DOHH2 (cell line): ENCODE data around the gene HOXA9.

Source experiments
- H3F3A ChIP-seq: fragments of 200-600 bp; sonication (generic), shearing (Covaris generic); 2 replicates; pipeline ENCODE4 v1.6.0; 2016; ENCODE audit warnings: antibody characterized with exemption, mild to moderate bottlenecking; ENCODE audit not compliant: control insufficient read depth, insufficient read depth
- H3K27ac ChIP-seq: fragments of 200-600 bp; sonication (generic); 2 replicates; pipeline ENCODE4 v1.5.1; 2014; ENCODE audit warnings: low read depth, mild to moderate bottlenecking, low read length, moderate library complexity
- H3K27me3 ChIP-seq: fragments of 200-600 bp; sonication (generic); 2 replicates; pipeline ENCODE4 v1.6.1; 2014; ENCODE audit warnings: mild to moderate bottlenecking, low read length, mixed read lengths; ENCODE audit not compliant: control insufficient read depth
- H3K36me3 ChIP-seq: fragments of 200-600 bp; sonication (generic); 2 replicates; pipeline ENCODE4 v1.6.1; 2014; ENCODE audit warnings: mild to moderate bottlenecking, low read length, moderate library complexity, mixed read lengths; ENCODE audit not compliant: control insufficient read depth
- H3K4me1 ChIP-seq: fragments of 200-600 bp; sonication (generic); 2 replicates; pipeline ENCODE4 v1.6.1; 2014; ENCODE audit warnings: mild to moderate bottlenecking, low read length, mixed read lengths; ENCODE audit not compliant: control insufficient read depth
- H3K4me2 ChIP-seq: fragments of 200-600 bp; sonication (generic); 2 replicates; pipeline ENCODE4 v1.6.0; 2014; ENCODE audit warnings: mild to moderate bottlenecking, low read length, moderate library complexity
- H3K4me3 ChIP-seq: fragments of 200-600 bp; sonication (generic); 2 replicates; pipeline ENCODE4 v1.5.1; 2014; ENCODE audit warnings: mild to moderate bottlenecking, low read length, mixed read lengths
- H3K79me2 ChIP-seq: fragments of 200-600 bp; sonication (generic); 2 replicates; pipeline ENCODE4 v1.6.1; 2014; ENCODE audit warnings: mild to moderate bottlenecking, low read length, mixed read lengths; ENCODE audit not compliant: control insufficient read depth
- H3K9me2 ChIP-seq: fragments of 200-600 bp; sonication (generic); replicated peaks from 2 replicates; pipeline ENCODE4 v1.6.1; 2014; ENCODE audit warnings: mild to moderate bottlenecking, low read length, mixed read lengths; ENCODE audit not compliant: control insufficient read depth
- H3K9me3 ChIP-seq: fragments of 200-600 bp; sonication (generic); 2 replicates; pipeline ENCODE4 v1.6.1; 2014; ENCODE audit warnings: antibody characterized with exemption, low read length, mixed read lengths; ENCODE audit not compliant: control insufficient read depth, insufficient read depth
- H4K20me1 ChIP-seq: fragments of 200-600 bp; sonication (generic); 2 replicates; pipeline ENCODE4 v1.6.0; 2014; ENCODE audit warnings: low read depth, mild to moderate bottlenecking, antibody characterized with exemption, low read length, moderate library complexity; ENCODE audit not compliant: control insufficient read depth, insufficient read depth
- CTCF ChIP-seq: fragments of 200-600 bp; sonication (generic); IDR thresholded peaks from one replicate; pipeline ENCODE4 v1.5.1; 2014; ENCODE audit warnings: antibody characterized with exemption, mild to moderate bottlenecking, low read depth, low read length; ENCODE audit not compliant: poor library complexity, severe bottlenecking
- EZH2phosphoT487 ChIP-seq: fragments of 200-600 bp; sonication (generic); IDR thresholded peaks from 2 replicates; pipeline ENCODE4 v1.6.1; 2017; ENCODE audit warnings: borderline replicate concordance, mild to moderate bottlenecking, antibody characterized with exemption, low read length, moderate library complexity, mixed read lengths

The HOXA9 gene

DNA sequence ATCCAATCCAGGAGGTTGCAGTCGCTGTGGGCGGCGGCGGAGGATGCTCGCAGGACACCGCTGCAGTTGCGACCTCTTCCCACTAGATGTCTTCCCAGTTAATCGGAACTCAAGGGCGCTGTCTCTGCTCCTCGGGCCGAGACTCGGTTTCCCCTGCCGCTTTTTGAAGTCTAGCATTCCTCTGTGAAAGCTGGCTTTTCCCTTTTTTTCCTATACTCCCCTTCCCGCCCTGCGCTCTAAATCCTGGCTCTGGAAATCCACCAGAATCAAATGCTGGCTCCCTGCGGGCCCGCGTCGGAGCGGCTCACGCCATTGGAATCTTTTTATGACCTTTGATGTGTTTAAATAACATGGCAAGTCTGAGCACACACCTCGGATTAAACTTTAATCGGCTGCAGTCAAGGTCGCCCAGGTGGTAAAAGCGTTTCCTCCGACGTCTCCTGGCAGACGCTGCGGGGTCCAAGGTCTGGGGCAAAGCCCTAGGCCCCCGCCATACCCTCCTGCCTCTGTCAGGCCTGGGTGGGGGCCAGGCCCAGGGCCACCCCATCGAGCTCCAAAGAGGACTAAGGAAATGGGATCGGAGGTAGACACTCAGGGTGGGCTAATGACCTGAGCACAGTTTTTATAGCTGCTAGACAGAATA lies 45.2 kb upstream of the HOXA9 start:
- Histone ChIP-seq H3K27me3 (peaks cover 70% of the 10 kb centered on the region), H3K79me2 (no peaks in the 10 kb centered on the region), H3K27ac (no peak overlapping the region), H3K9me2 (no peaks in the 10 kb centered on the region), H3K4me1 (peaks cover 5% of the 10 kb centered on the region), H4K20me1 (peaks cover 5% of the 10 kb centered on the region; the same call in 1 of the 2 replicates), H3K9me3 (no peaks in the 10 kb centered on the region), H3F3A (no peaks in the 10 kb centered on the region), H3K4me2 (peak overlapping the region; percentile 59), H3K36me3 (no peaks in the 10 kb centered on the region), H3K4me3 (peak overlapping the region; percentile 47)
- TF ChIP-seq CTCF, result peak; percentile 90
- TF ChIP-seq EZH2phosphoT487, result no peak

DNA sequence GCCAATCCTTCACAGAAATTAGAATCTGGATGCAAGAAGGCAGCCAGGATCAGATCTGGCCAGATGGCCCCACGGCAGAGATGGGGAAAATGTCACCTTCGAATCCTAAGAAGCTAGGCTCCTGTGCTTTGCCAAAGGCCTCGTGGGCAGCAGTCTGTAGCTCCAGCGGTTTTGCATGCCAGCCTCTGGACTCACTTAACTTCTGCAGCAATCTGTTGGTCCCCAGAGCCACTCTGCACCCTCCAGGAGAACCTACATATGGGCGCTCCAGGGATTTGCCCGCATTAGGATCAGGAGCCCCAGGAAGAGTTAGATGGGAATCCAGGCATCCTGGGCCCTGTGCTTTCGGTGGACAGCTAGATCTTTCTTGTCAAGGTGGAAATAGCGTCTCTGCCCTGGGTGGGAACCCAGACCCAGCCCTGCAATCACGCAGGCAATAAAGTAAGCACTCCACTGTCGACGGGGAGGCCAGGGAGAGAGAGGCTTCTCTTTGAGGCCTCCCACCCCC lies 44.6 kb upstream of the HOXA9 start:
- H3K4me2 ChIP-seq, result peak overlapping the region; percentile 59; the same call in 1 of the 2 replicates
- peaks cover 5% of the 10 kb centered on the region for H3K4me1 ChIP-seq
- H3K79me2 ChIP-seq, result no peaks in the 10 kb centered on the region
- no peak overlapping the region for H3K4me3 ChIP-seq
- peaks cover 67% of the 10 kb centered on the region for H3K27me3 ChIP-seq
- TF ChIP-seq CTCF (no peak), EZH2phosphoT487 (no peak)
- no peaks in the 10 kb centered on the region for H3F3A ChIP-seq
- H3K9me2 ChIP-seq, result no peaks in the 10 kb centered on the region
- H3K36me3 ChIP-seq, result no peaks in the 10 kb centered on the region
- peaks cover 5% of the 10 kb centered on the region; the same call in 1 of the 2 replicates for H4K20me1 ChIP-seq
- no peak overlapping the region for H3K27ac ChIP-seq
- H3K9me3 ChIP-seq, result no peaks in the 10 kb centered on the region

DNA sequence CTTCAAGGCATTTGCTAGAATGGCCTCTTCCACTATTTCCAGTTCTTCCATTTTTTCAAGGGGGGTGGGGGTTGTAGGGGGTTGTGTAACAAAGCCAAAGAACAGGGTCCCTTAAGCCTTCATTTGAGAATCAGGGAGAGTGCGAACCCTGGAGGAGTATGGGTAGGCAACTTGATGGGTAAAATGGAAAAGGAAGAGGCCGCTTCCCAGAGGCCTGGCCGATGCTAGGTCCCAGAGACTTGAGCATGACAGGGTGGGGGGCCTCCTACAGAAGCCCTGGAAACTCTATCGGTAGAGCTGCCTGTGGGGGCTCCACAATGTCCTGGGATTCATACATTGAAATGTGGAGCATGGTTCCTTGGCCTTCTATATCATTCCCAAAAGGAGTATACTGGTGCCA lies 43.7 kb upstream of the HOXA9 start:
- TF ChIP-seq EZH2phosphoT487, result no peak
- no peak for TF ChIP-seq CTCF
- H3F3A ChIP-seq, result no peaks in the 10 kb centered on the region
- no peaks in the 10 kb centered on the region for H3K79me2 ChIP-seq
- H3K4me3 ChIP-seq, result no peak overlapping the region
- no peaks in the 10 kb centered on the region for H3K36me3 ChIP-seq
- H3K9me2 ChIP-seq, result no peaks in the 10 kb centered on the region
- no peak overlapping the region for H3K4me2 ChIP-seq
- no peaks in the 10 kb centered on the region for H3K9me3 ChIP-seq
- H3K27me3 ChIP-seq, result peaks cover 77% of the 10 kb centered on the region
- peaks cover 5% of the 10 kb centered on the region; the same call in 1 of the 2 replicates for H4K20me1 ChIP-seq
- H3K27ac ChIP-seq, result no peak overlapping the region
- H3K4me1 ChIP-seq, result peaks cover 5% of the 10 kb centered on the region
